ENCODE measurements around the gene LYPD1.

LYPD1 gene

DNA sequence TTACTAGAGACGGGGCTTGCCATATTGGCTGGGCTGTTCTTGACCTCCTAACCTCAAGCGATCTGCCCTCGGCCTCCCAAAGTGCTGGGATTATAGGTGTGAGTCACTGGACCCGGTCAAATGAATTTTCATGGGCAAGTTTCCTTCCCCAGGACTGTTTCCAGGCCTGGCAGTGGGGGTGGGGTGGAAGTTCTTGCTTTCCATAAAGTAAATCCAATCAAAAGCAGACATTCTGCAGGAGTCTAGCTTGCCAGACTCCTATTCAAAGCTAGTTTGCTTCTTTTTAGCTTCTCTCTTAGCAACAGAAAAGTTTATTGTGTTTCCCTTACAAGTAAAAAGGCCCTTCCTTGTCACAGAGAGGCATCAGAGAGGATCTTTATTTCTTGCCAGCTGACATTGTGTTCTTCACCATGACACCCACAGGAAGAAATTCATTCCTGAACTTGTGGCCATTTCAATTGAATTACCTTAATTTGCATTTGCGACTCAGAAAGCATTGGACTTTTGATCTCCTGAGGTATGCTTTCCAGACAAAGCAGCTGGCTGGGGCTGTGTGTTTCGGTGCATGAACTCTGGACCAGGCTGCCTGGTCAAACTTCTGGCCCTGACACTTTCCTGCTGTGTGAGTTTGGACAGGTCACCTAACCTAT is 37.9 kb downstream of the LYPD1 start:
- no peak for DNase-seq (ENCODE audit: low spot score)

DNA sequence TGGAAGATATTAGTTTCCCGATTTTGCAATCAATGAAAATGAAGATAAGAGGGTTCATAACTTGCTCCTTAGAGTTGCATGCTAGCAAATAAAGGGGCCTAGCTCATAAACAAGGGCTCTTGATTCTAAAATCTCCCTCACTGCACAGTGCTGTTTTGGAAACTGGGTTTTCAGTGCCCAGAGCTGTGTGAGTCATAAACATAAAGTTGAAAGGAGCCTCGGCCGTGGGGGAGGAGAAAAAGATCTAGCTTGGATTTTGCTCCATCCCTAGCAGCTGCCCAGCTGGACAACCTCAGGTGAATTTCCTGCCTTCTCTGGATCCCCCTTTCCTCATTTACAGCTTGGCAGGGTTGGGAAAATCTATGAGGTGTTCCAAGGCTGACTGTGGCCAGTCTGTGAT is 42.5 kb downstream of the LYPD1 start:
- no peak for DNase-seq (ENCODE audit: low spot score)

DNA sequence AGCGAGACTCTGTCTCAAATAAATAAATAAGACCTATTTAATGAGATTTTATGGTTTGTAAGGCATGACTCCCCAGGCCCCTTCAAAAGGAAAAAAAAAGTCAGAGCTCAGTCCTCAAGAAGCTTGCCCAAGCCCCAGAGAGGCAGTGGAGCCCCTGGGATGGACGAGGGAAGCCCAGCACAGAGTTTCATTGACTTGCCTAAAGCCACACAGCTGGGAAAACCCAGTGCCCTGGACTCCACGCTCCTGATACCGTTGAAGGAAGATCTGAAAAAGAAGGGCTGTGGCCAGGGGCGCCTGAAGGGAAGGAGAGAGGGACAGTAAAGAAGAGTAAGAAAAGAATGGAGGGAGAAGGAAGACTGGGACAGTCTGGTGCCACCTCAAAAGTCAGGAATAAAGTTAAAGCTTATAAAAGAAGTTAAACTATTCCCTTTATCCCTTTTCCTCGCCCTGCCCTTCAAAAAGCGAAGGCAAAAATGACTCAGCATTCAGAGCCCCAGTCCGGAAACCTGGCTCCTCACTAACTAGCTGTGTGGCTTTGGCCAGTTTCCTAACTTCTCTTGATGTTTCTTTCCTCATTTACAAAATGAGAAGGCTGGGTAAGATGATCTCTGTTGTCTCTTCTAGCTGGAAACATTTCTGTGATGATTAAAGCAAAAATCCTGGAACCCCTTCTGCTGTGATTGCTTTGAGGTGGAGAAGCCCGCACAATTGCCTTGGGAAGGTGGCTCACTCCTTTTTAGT is 46.7 kb downstream of the LYPD1 start:
- no peak for DNase-seq (ENCODE audit: low spot score)

DNA sequence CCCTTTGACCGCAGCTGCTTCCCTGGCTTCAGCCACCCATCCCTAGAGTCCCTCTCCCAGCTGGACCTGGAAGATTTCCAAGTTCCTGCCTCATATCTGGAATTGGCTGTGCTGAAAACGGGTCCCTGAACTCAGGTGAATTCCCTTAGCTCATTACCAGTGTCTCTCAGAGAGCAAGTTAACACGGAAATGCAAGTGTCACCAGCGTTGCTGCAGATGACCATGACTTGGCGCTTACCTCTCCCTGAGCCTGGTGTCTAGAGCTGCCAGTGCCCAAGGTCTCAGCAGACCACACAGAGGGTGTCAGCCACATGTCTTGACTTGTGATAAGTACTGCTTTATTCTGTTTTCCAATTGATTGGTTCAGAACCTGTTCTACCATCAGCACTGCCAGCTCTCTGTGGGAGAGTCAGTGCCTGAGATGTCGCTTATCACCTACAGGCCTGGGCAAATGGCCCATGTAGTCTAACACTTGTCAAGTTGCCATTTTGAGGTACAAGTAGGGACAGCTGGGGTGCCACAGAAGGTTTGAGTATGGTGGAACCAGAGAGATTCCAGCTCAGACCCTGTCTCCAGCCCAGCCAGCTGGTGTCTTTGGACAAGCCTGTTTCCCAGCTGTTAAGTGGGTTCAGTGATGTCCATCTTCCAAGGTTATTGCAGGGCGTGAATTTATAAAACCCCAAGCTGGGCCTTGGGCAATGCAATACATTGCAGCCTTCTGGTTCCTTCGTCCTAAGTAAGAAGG is 48.7 kb downstream of the LYPD1 start:
- no peak for DNase-seq (ENCODE audit: low spot score)

DNA sequence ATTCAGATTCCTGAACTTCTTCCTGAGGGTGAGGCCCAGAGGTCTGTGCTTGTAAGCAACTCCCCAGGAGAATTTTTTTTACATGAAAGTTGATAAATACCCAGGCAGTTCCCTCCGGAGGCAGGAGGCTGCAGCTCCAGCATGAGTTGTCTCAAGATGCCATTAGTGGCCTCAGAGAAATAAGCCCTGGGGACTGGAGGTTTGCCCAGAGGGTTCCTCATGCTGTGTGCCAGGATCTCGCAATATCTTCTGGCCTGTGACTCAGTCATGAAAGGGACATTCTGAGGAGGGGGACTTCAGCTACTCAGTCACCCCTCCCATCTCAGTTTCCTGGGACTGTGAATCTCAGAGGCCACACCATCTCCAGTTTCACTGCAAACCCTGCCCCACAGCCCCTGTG is 49.9 kb downstream of the LYPD1 start:
- DNase-seq (ENCODE audit: low spot score), result no peak

DNA sequence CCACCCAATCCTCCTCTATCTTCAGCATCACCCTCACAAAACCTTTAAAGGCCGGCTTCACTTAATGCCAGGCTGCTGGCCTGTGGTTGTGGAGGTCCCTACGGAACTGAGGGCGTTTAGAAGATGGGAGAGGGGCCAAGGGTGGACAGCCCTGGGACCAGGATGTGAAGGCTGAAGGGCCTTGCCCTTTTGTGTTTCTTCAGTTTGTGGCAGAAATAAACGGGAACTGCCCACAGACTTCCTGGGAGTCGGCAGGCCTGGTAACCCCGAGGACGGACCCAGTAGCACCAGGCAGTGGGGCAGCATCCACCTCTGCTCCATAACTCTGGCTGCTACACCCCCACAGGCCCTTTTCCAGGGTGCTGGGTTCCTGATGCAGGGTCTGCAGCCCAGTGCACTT is 51.3 kb downstream of the LYPD1 start:
- DNase-seq (ENCODE audit: low spot score), result no peak

DNA sequence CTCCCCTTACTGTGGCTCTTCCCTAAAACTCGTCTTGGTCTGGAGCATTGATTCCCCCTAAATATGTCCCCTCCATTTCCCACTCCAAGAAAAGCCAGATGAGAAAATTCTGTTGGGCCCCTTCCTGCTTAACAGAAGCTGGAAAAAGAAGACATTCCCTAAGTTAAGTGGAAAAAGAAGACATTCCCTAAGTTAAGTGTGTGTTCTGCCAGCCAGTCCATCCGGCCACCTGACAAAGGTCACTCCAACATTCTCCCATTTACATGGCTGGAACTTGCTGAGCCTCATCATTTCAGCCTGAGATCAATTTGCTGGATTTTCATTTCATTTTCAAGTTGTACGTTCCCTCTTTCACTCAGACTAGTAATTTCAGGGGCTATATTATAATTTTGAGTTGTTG is 52.0 kb downstream of the LYPD1 start:
- no peak for DNase-seq (ENCODE audit: low spot score)

DNA sequence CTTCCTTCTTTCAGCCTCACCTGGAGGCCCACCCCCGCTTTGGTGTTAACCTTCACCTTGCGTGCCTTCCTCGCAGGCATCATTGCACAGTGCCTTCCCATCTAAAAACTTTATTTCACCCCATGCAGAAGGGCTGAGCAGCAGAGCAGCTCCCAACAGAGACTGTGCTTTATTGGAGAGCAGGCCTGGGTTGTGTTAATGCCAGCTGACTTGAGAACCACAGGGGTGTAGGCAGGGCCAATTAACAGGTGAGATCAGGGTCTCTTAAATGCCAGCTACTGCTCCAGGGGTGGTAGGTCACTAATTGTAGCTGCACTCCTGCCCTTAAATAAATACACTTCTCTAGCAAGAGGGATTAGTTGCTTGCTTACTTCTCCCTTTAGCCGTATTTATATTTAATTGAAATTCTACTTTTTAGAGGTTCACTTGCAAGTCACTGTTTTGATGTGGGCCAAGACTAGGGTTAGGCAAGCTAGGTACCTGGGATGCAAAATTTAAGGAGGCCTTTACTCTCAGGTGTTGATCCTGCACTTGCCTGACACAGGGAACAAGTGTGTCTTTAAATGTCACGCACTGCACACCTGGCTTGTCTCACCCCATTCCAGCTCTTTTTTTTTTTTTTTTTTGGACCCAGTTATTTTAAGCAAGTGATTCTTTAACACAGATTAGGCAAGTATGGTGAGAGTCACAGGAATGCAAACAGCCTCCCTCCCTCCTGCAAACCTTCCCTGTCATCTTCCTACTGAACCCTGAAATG is 54.5 kb downstream of the LYPD1 start:
- no peak for DNase-seq (ENCODE audit: low spot score)

DNA sequence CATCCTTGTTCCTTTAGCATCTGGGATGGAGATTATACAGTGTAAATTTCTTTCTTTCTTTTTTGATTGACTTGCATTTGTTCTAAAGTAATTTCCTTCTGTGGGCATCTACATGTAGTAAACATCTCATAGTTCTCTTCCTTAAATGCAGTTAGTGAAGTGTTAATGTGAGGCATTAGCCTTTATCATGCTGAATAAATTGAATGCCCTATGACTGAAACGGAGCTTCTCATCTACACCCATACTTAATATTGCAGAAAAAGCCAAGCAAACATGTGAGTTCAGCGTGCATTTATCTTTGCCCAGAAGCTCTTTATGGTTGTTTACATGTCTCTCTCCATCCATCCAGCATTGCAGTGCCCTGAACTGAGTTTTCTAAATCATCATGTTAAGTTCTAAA is 58.3 kb downstream of the LYPD1 start:
- no peak for DNase-seq (ENCODE audit: low spot score)

DNA sequence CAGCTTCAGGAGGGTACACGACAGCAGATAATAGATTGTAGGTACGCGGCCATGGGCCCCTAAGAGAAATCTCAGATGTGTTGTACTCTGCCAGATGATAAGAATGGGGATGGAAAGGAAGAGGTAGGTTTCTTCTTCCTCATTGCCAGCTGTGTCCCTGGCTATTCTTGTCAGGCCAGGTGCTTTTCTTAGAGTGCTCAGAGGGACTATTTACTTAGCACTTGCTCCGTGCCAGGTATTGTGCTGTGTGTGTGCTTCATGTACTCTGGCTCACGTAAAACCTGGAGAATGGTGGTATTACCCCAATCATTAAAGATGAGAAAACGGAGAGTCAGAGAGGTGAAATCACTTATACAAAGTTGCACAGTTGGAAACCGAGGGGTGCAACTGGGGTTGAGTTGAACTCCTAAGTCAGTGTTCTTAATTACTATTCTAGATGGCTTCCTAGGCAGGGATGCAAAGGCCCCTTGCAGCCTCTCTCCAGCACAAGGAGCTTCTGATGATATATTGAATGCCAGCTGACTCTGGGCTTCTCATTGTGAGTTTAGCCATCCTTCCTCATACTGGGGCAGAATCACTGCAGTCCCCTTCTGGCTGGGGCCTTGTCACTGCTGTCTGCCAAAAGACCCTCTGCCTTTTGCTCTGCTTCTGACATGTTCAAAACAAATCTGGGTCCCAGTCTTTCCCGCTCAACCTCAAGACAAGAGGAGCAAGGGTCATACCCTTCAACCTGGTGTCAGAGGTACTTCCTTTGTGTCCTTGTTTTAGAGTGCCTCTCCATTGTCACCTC is 60.7 kb downstream of the LYPD1 start:
- no peak for DNase-seq (ENCODE audit: low spot score)

DNA sequence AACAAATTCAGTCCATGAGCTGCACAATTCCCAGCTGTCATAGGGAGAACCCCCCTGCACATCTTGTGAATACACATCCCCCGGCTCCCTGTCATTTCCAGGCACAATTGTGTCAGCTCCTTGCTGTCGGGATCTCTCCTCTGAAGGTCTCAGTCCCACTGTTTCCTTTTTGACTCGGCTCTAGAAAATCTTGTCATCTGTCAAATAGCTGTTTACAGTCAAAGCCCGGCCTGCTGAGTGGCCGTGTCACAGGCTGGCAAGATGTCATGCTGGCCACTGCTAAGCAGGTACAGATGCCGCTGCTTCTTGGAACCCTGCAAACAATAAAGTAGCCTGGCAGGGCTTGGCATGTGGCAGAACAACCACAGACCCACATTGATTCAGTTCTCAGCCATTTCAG is 61.7 kb downstream of the LYPD1 start:
- DNase-seq (ENCODE audit: low spot score), result no peak

DNA sequence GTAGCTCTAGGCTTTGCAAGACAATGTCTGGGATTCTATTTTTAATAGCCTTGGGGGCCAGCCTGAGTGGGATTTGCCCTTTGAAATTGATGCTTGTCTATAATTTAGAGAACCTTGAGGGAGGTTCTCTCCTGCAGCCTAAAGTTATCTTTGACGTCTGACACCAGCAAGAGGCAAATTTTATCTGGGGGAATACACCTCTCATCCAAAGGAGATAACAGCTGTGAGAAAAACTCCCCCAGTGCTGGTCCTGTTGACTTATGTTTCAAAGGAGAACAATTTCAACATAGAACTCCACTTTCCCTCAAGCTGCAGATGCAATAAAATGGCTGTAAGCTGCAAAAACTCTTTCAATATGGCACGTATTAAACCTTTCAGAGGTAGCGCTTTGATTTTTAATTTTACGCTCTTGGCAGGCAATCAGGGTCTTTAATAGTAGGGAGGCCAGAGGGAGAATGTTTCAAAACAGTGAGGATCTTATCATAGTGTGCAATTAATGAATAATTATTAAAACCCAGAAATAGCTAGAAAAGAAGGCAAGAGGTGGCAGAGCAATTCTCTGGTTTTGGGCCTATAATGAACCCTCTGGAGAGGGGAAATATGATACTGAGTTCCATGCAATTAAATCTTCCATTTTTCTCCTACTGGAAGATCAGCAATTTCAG is 62.4 kb downstream of the LYPD1 start:
- no peak for DNase-seq (ENCODE audit: low spot score)

DNA sequence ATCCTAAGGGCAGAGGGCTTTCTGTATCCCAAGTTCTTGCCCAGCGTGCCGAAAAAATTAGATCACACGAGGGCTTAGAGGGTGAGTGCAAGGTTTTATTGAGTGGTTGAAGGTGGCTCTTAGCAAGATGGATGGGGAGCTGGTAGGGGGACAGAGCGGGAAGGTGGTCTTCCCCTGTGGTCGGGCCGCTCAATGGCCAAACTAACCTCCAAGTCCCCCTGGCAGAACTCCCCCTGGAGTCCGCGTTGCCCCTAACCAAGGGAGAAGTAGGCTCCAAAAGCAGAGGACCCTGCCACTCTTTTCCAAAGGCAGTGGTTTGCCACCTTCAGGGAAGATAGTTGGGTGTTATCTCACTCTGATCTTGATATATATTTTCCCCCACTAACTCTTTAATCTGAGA is 63.4 kb downstream of the LYPD1 start:
- no peak for DNase-seq (ENCODE audit: low spot score)

DNA sequence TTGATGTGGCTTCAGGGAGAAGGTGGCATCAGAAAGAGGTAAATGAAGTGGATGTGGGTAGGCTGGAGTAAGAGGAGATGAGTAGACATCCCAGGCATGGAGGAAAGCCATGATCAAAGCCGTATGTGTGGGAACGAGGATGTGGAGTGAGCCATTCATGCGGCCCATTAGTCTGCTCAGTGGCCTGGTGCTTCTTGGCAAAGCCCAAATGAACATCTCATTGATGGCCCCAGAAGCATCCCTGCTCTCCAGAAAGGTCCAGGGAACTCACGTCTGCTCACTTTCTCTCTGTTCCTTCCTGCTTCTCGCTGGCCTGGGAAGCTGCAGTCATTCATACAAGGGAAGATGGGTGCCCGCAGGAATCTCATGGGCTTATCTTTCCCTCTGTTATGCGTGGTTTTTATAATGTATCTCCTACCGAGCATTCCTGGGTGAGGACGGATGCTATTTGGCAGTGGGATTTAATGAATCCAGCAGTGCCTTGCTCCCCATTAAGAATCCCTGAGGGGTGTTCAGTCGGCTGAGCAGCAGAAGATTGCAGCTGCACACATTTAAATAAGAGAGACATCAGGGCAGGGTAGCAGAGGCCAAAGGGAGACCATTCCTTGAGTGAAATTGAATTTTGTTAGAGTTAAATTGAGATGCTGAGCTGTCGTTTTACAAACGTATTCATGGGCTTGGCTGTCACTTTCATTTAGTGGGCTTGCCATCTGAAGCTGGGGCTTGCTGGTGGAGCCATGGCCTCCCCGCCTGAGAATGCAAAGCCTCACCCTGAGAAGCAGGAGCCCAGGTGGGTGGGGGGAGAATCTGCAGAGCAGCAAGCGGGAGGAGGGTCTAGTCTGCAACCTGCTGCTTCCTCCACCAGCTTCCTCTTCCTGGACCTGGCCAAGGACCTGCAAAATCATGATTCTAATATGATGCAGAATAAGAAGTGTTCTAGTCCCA is 64.5 kb downstream of the LYPD1 start:
- no peak for DNase-seq (ENCODE audit: low spot score)

DNA sequence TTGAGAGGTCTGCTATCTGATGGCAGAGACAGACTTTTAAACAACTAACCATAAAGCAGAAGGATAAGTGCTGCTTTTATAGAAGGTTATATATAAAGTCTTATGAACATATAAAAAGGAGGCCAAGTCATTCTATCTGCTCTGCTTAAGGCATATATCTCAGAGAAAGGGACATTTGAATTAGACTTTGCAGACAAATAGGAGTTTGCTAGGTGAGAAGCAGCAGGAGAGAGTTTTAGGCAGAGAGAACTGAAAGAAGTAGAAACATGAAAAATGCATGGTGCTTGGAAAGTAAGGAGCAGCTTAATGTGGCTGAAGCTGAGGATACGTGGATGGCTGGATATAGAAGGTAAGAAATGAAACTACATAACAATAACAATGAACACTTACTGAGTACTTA is 65.4 kb downstream of the LYPD1 start:
- DNase-seq (ENCODE audit: low spot score), result no peak

DNA sequence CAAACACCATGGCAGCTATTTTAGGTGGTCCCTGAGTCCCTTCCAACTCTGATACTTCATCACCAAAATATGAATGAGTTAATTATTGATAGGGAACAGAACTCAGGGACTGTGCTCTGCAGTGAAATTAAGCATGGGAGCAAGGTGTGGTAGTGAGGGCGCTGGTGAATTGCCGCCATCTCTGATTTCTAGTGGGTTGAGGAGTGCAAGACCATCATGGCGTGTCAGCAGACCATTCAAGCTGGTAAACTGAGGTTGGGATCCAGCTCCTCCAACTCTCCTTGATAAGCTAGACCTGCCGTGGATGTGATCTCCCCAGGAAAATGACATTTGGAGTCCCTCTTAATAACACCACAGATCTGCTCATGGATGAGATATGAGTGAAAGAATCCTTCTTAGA is 70.4 kb downstream of the LYPD1 start:
- no peak for DNase-seq (ENCODE audit: low spot score)

DNA sequence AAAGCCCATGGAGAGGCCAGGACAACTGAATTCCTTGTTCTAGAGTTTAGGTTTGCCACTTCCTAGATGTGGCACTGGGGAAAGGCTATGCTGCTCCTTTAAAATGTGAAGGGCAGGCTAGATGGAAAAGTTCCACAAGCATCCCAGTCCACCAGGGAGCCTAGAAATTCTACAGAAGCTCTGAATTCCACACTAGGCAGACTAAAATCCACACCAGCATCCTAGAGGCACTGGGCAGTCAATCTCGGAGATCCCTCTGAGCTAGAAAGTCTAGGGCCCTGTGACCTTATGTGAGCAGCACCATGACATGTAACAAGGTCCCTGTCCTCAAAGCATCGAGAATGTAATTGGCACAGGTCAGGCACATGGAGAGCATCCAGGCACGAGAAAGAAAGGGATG is 71.5 kb downstream of the LYPD1 start:
- no peak for DNase-seq (ENCODE audit: low spot score)

DNA sequence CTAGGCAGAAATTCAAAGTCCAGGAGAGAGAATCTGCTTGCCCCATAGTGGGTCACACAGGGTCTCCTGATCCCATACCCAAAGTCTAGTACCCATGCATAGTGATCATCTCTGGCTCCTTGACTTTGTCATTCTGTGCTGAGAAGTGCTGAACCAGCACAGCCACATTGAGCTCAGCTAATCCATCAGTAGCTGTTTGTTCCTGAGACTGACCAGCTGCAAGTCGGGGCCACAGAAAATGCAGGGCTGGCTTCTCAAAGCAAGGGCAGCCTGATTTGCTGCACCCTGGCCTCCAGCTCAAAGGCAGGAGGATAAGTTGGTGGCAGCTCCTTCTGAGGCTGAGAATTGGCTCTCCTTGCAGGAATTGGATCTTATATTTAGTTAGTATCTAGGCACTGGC is 72.2 kb downstream of the LYPD1 start:
- no peak for DNase-seq (ENCODE audit: low spot score)

DNA sequence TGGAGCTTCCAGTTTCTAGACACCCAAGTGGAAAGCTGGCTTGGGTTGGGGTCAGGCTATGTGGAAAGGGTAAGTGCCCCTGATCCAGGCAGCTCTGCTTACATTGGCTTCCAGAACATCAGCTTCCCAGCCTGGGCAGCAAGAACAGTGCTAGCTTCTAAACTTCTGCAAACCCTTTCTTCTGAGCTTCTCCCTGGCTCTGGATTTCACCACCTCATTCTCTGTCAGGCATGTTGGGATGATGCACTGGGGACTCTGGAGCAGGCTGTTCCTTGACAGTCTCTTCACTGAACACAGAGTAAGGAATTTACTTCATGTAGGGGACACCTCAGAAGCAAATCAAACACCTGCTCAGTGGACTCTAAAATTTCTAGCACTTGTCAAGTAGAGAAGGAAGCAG is 72.8 kb downstream of the LYPD1 start:
- DNase-seq (ENCODE audit: low spot score), result no peak

DNA sequence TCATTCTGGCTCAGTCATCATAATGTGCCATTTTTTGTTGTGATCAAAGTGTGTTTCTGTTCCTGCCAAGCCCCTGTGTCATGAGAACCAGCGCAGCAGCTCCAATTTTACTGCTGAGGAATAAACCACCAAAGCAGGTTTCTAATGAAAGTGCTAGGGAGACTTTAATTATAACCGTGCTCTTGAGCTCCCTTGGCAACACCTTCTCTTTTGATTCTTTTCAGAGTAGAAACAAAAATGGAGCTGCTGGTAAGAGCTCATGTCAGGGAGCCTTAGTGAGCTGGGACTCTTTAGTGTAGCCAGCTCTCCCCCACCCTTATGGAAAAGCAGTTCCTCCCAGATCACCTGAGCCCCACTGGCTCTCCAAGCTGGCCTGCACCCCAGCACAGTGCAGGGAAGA is 74.3 kb downstream of the LYPD1 start:
- DNase-seq (ENCODE audit: low spot score), result no peak
